Esophagus muscularis mucosa (tissue), 3 donors: ENCODE measurements around the gene PEX5L.

ENCODE experiments used
- CTCF ChIP-seq, 3 experiments: fragments of 200-600 bp in 2 of 3; fragments of 450-650 bp in 1 of 3; sonication (generic) in 2 of 3; IDR thresholded peaks; one replicate each; pipeline ENCODE4 v1.5.1; 2017 to 2019; ENCODE audit warnings: antibody characterized with exemption in 3 of 3, mild to moderate bottlenecking in 2 of 3, moderate library complexity in 1 of 3
- EP300 ChIP-seq: sonication (generic); formaldehyde crosslinking; IDR thresholded peaks from one replicate; pipeline ENCODE4 v1.6.1; 2017; ENCODE audit warnings: antibody characterized with exemption

DNA sequence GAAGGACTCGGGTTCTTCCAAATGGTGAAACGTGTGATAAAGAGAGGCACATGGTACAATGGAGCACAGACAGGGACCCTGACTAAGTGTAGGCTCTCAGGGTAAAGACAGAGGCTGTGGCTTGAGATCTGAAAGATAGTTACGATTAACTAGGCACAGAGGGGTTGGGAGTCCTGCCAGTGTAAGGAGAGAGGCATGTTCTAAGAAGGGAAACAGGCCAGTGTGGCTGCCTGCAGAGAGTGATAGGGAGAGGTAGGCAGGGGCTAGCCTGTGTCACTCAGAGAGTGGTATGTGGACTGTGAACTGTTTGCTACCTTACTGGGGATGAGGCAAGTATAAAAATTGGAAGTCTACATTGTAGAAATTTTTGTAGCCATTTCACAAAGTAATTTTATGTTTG, 109.5 kb downstream of the PEX5L start:
- TF ChIP-seq CTCF (IDR thresholded peaks at IDR 0.05) (no peak), EP300 (no peak)
